HG03280 (cell line): Measurements from ENCODE around the gene PPP4R2.
"Not testable (repeated sequence)": the region's sequence is repeated elsewhere in the genome, so short reads cannot be mapped to it uniquely, and the experiment has no call there.

Source experiments
- ATAC-seq: cut with Tn5 transposase; IDR thresholded peaks from one replicate; pipeline ENCODE4 v1.9.1; 2021; ENCODE audit warnings: mild to moderate bottlenecking, moderate library complexity; ENCODE audit not compliant: unreplicated experiment

PPP4R2 gene

GRCh38 chr3:73021301-73021835, 24.8 kb downstream of the PPP4R2 start:
- no peak for ATAC-seq

GRCh38 chr3:73024836-73025235, 28.2 kb downstream of the PPP4R2 start:
- no peak for ATAC-seq

DNA sequence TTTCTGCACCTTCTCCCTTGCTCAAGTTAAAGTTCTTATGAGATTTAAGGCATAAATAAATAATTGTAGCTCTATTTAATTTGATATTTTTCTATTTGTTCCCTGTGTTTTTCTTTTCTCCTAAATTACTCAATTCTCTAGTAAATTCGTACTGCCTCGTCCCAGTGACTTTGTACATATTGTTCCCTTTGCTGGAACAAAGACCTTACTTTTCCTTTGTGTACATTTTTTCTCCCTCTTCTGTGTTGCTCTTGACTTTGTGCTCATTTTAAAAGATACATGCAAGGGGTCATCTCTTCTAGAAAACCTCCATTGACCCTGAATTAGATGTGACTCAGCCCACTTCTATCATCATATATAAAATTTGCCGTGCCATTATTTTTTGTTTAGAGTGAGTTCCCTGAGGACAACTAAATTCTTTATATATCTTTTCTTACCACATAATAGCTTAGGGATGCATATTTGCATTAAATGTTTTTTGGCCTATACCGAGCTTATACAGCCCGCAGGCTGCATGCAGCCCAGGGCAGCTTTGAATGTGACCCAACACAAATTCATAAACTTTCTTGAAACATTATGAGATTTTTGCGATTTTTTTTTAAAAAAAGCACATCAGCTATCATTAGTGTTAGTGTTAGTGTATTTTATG, 29.6 kb downstream of the PPP4R2 start:
- ATAC-seq, result no peak

DNA sequence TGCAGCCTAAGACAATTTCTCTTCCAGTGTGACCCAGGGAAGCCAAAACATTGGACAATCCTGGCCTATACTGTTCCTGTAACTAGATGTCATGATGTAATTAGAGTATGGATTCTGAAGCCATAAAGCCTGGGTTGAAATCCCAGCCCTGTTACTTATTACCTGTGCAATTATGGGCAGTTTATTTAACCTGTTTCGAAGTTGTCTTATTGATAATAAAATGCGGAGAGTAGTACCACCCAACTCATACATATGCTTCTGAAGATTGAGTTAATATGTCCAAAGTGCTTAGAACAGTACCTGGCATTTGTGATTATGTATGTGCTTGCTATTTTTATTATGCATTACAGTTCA, 30.1 kb downstream of the PPP4R2 start:
- no peak for ATAC-seq

DNA sequence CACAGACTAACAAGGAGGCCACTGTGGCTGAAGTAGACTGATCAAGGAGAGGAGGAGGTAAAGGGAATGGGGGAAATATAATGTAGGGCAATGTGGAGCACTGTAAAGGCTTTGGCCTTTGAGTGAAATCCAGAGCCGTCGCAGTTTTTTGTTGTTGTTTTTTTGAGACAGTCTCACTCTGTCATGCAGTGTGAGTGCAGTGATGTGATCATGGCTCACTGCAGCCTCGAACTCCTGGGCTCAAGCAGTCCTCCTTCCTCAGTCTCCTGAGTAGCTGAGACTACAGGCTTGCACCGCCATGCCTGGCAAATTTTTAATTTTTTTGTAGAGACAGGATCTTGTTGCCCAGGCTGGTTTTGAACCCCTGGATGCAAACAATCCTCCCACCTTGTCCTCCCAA, 32.2 kb downstream of the PPP4R2 start:
- no peak for ATAC-seq

- ATAC-seq, result no peak
These were observed 32.7 kb downstream of the PPP4R2 start for GRCh38 chr3:73029321-73029796.

DNA sequence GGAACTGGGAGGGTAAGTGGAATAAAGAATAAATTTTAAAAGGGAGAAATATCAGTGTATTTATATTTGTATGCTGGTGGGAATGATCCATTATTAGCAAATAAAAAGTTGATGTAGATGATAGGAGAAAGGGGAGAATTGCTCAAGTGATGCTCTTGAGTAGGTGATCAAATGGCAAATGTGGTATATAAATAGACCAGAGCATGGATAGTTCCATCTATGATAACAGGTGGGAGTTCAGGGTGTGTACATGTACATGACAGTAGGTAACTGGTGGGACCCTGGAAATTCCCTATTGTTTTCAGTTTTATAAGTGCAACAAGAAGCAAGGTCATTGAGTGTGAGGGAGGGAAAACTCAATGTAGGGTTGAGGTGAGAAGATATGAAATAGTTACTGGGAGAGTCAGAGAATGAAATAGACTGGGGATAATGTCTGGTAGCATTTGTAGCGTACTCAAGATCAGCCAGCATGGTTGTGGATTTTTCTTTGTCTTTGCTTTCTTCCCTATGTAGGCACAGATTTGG, 33.5 kb downstream of the PPP4R2 start:
- no peak for ATAC-seq

- no peak for ATAC-seq
These were observed 35.0 kb downstream of the PPP4R2 start for GRCh38 chr3:73031573-73032103.

DNA sequence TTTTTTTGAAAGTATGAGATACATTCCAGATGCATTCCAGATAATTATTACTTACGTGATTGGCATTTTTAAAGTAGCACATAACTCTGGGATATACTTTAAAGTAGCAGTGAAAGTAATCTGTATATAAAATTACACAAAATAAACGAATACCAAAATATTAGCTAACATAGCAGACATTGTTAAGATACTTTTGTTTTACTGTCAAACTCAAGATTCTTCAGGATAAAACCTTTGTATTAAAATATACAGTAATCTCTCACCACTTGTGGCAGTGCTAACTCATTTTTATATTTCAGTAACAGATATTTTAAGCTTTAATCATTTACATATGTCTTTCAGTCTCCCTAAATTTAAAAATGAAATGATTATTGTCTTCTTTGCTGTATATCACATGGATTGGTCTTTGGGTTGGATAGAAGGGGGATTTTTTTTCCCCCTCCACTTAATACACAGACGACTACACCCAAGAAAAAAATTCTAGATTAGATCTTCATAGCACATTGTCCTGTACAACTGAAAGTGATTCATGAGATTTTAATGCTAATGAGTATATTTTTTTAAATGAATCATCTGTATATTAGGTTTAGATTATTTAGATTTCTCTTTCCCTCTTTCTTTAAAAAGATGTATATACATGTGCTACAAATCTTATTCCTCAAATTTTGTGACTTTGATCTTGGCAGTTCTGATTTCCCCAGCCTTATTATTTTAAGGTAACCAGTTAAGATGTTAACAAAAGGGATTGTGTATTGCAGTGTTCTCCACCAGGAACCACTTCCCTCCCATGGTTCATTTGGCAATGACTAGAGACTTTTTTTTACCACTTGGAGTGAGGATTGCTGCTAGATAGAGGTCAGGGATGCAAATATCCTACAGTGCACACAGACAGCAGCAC, 40.3 kb downstream of the PPP4R2 start:
- ATAC-seq, result no peak

GRCh38 chr3:73041537-73041936, 44.9 kb downstream of the PPP4R2 start:
- no peak for ATAC-seq

GRCh38 chr3:73043414-73043813, 46.8 kb downstream of the PPP4R2 start:
- ATAC-seq, result no peak

DNA sequence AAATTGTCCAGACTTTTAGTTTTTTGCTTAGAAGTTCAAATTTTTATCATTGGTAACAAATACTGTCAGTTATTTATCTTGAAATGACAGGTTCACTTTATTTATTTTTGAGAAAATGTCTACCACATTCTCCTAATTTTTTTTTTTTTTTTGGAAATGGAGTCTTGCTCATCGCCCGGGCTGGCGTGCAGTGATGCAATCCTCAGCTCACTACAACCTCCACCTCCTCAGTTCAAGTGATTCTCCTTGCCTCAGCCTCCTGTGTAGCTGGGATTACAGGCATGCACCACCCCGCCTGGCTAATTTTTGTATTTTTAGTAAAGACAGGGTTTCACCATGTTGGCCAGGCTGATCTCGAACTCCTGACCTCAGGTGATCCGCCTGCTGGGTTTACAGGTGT, 48.8 kb downstream of the PPP4R2 start:
- no peak for ATAC-seq

DNA sequence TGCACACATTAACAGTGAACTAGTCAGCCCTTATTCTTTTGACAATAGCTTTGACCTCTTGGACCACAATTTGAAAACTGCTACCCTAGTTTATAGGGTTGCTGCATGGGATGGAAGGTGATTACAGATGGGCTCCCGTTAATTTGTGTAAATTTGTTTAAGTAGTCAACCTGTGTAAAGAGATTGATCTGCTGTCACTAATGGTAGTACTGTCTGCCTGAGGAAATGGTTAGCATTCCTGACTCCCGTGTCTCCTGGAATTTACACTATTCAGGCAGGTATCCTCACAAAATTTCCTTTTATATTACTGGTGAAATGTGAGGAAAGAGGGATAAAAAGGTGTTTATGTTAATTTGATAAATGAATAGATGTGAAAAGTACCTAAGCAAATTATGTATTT, 49.6 kb downstream of the PPP4R2 start:
- ATAC-seq, result no peak

GRCh38 chr3:73049319-73049718, 52.7 kb downstream of the PPP4R2 start:
- no peak for ATAC-seq

- ATAC-seq, result no peak
These were observed 56.2 kb downstream of the PPP4R2 start for GRCh38 chr3:73052857-73053256.

GRCh38 chr3:73055583-73055982, 59.0 kb downstream of the PPP4R2 start:
- no peak for ATAC-seq

DNA sequence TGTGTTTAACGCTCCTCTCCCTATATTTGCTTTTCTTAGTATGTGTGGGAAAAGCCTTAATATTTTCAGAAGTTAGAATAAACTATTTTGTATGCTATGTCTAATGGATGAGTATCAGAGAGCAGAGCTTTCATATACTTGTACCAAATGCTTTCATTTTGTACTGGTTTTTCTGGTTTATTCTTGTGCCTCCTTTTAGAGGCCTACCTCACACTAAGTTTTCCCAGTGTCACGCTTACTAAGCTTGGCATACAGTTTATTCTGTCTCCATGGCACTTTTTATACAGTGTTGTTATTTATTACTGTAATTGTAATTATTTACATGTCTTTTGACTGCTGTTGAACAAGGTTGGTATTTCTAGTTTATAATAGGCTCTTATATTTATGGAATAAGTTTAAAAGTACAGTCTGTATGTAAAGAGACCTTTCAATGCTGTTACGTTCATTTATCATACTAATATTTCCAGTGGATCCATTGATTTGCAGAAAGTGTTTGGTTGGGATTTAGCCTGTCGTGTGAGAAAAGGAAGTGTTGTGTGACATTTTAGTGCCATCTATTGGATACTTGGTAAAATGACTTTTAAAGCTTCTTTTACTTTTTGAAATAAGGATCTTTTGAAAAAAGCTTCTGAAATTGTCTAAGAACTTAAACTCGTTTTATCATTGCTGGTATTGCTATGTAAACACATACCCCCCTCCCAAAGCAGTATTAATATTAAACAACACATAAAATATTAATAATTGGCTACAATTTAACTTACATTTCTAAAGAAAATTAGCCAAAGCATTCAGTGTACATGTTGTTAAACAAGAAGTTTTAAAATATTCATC, 59.6 kb downstream of the PPP4R2 start:
- no peak for ATAC-seq

DNA sequence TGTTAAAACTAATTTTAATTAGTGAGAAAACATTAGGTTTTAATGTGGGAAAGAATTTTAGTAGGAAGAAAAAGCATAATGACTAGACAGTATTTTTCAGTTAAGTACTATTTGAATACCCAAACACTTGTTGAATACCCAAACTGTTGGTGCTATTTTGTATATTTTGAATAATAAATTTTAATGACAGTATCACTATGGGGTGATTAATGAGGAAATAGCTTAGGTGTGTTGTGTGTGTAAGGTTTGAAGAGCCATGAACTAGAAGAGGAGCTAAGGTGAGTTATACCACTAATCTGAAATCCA, 60.2 kb downstream of the PPP4R2 start:
- ATAC-seq, result no peak

GRCh38 chr3:73060302-73060723, 63.7 kb downstream of the PPP4R2 start:
- ATAC-seq, result no peak

- no peak for ATAC-seq
These were observed 64.8 kb downstream of the PPP4R2 start, which contains the start of gene EBLN2 for GRCh38 chr3:73061416-73061815. TSS of gene EBLN2 (plus strand) at chr3:73061659. CDS start at chr3:73062082, 423 bp downstream.

DNA sequence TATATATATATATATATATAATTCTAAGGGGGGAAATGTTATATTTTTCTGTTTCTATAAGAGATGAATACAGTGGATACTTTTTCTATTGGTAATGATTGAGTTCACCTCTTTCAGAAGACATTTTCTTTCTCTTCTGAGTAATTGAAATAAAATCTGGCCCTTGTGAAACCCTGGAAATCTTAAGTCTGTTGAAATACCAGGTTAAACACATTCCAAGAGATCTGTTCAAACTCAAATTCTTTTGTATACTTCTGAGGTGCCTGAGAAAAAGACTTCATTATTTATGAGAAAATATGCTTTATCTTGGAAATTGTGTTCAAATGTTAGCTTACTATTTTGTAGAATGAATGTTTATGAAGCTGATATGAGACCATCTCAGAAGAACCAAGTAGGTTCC, 69.6 kb downstream of the PPP4R2 start:
- ATAC-seq, result not testable (repeated sequence)
